Kidney epithelial cell (primary cell): Measurements from ENCODE around the gene CENPVL1. TPM values are rescaled to one million over a fixed set of nuclear protein-coding genes. Genes with fewer than 3 reads are reported as not detected.

Experiments
- DNase-seq: peaks from one replicate; pipeline ENCODE4 v3.0.0-alpha.2; 2010; ENCODE audit warnings: low read depth
- H3K27me3 ChIP-seq: 2 replicates; pipeline ENCODE4 v1.6.0; 2011; ENCODE audit warnings: low read length; ENCODE audit not compliant: control insufficient read depth, insufficient read depth
- H3K36me3 ChIP-seq: 2 replicates; pipeline ENCODE4 v1.5.1; 2011; ENCODE audit warnings: low read length; ENCODE audit not compliant: control insufficient read depth, insufficient read depth
- H3K4me3 ChIP-seq: 2 replicates; pipeline ENCODE4 v1.5.1; 2011; ENCODE audit warnings: low read depth, mild to moderate bottlenecking, control low read depth, low read length
- CTCF ChIP-seq: IDR thresholded peaks from 2 replicates; pipeline ENCODE4 v1.5.1; 2011; ENCODE audit warnings: mild to moderate bottlenecking, moderate library complexity, low read length, control low read depth, inconsistent platforms; ENCODE audit not compliant: insufficient read depth, poor library complexity, severe bottlenecking
- total RNA-seq: library from RNA; depleted of rRNA; stranded (reverse); fragments of >200 nt; gene quantifications from 2 replicates; pipeline ENCODE4 v1.2.3, GENCODE V29; 2015

Gene CENPVL1
- total RNA-seq, 1 donor from 2014 or later = not detected

GRCh38 chrX:51759055-51759839 lies 48.9 kb downstream of the CENPVL1 start:
- DNase-seq = no peak
- no peaks in the 10 kb centered on the region for H3K36me3 ChIP-seq
- H3K4me3 ChIP-seq = no peak overlapping the region
- H3K27me3 ChIP-seq = no peaks in the 10 kb centered on the region
- TF ChIP-seq CTCF = no peak

GRCh38 chrX:51760657-51761056 lies 50.3 kb downstream of the CENPVL1 start:
- no peaks in the 10 kb centered on the region for H3K27me3 ChIP-seq
- no peak for DNase-seq
- H3K36me3 ChIP-seq = no peaks in the 10 kb centered on the region
- H3K4me3 ChIP-seq = no peak overlapping the region
- TF ChIP-seq CTCF = no peak

Other genes starting within 250 kb of the CENPVL1 start
- gene NUDT11, start 213.9 kb upstream of the CENPVL1 start, total RNA-seq = 8.5 and 8.9 TPM in 2 replicates
- gene CENPVL3, start 91.6 kb upstream of the CENPVL1 start, total RNA-seq = 2.2 and 6.8 TPM in 2 replicates
- gene CENPVL2, start 27.7 kb upstream of the CENPVL1 start, total RNA-seq = 0.96 TPM in 1 of 2 replicates, not detected in the other
- gene GSPT2, start 32.9 kb downstream of the CENPVL1 start, total RNA-seq = 6.6 and 9.9 TPM in 2 replicates
- gene MAGED1, start 183.1 kb downstream of the CENPVL1 start, total RNA-seq = 71.8 and 79.9 TPM in 2 replicates